ENCODE data around the gene ADCK1.
"Not testable (repeated sequence)": the region's sequence is repeated elsewhere in the genome, so short reads cannot be mapped to it uniquely, and the experiment has no call there.

ADCK1 gene, protein sequence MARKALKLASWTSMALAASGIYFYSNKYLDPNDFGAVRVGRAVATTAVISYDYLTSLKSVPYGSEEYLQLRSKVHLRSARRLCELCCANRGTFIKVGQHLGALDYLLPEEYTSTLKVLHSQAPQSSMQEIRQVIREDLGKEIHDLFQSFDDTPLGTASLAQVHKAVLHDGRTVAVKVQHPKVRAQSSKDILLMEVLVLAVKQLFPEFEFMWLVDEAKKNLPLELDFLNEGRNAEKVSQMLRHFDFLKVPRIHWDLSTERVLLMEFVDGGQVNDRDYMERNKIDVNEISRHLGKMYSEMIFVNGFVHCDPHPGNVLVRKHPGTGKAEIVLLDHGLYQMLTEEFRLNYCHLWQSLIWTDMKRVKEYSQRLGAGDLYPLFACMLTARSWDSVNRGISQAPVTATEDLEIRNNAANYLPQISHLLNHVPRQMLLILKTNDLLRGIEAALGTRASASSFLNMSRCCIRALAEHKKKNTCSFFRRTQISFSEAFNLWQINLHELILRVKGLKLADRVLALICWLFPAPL

DNA sequence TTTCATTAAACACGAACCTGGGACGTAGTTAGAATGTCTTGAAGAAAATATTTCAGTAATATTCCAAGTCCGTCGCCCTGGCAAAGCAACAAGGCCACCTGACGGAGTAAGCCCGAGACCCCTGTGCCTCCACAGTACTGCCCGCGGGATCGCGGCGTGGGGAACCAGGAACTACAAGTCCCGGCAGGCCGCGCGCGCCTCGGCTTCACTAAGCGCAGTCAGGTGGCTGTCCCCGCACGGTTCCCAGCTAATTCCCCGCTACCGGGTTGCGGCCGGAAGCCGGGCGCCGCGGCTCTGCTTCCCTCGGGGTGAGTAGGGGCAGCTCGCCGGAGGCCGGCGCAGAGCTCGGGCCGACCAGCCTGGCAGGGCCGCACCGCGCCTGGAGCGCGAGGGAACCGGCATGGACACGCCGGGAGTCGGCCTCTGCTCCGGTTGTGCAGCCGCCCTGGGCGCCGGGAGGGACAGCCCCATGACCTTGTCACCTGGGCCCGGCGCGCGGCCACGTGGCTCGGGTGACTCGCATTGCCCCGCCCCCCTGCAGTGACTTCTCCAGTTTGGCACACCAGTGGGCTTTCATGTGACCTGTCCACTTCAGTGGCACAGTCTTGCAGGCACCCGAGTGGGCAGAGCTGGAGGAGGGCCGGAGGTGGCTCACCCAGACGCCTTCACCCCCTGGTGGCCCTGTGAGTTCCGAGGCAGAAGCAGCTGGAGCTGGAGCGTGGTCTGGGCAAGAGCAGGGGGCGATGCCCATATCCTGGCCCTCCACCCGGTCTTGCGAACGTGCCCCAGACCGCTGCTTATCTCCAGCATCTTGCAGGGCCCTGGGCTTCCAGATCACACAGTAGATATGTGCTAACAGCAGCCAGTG is at the start of gene ADCK1:
Gene ADCK1, plus strand, starts transcription at position 247 of the 868 bp plus-strand sequence. CDS start 18,870 bp downstream, outside the sequence.
- peak; percentile 79 for DNase-seq

DNA sequence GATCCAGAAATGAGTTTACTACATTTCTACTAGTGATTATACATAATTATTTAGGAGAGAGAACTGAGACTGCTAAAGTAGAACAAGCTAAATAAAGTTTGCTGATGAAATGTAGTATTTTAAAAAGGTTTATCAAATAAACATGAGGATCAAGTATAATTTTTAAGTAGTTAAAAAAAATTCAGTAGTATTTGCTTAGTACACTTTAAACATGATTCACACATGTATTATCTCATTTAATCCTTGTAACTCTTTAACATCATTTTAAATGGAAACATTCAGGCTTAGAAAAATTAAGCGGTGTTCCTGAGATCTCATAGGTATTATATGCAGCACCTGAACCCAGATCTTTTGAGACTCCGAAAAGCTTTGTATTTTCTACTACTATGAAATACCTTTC is 47.6 kb upstream of the ADCK1 start:
- DNase-seq: no peak

DNA sequence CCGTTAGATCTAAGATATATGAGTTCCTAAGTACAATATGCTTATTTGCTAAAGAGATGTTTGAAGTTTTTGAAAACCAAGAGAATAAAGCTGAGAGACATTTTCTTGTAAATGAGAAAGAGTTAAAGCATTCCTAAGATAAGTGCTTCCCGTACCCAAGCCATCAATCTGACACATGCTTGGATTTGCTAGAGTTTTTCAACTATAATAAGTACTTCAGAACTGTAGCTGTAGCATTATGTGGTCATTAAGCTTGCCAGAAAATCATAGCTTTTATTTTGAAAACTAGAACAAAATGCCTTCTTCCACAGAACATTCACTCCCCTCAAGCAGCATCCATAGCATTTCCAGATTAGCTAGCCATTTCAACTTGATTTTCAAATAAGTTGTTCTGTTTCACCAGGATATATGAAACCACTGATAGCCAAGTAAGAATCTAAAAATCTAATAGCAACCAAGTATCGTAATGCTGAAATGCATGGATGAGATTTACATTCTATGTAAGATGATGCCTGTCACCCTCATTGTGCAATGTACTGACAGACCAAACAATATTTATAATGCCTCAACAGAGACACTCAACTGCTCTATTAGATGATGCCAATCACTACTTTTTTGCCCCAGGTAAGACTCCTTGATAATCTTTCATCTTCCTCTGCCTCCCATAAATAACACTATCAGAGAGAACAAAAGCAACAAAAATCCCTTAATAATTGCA is 47.0 kb upstream of the ADCK1 start:
- DNase-seq: peak; percentile 69

DNA sequence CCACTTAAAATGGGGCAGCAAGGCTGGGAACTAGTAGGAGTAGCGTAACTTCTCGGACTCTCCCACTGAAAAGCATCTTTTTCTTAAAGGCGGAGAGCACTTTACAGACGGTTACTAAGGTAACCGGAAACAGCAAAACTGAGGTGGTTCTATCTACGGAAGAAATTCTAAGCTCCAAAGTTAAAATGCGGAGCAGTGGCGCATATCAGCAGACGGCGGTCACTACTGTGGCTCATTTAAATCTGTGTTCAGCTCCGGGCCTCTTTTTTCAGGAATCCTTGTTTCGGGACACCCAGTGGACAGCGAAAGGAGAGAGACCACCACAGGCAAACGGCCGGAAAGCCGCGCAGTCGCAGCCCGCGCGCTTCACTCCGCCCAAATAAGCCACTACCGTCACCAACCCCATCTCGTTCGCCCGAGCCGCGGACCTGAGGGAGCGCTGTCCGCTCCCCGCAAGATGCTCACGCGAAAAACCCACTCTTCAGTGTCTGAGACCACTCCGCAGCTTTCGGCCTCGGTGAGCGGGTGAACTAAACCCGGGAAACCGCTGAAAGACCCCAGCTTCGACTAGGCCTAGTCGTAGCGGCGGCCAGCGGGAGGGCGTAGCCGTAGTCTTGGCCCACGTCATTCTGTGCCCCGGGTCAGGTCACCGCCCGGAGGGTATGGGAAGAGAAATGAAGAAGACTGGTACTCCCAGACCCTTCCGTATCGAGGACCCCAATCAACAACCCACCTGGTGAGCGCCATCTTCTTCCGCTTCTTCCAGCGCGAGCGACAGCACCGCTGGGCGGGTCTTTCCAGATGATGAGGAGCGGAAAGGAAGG is 39.3 kb upstream of the ADCK1 start, which contains the start of gene SNW1:
Gene SNW1, minus strand, starts transcription at position 776 of the 824 bp plus-strand sequence. Its CDS starts 29 bp downstream, at position 747.
- DNase-seq: peak; percentile 95

DNA sequence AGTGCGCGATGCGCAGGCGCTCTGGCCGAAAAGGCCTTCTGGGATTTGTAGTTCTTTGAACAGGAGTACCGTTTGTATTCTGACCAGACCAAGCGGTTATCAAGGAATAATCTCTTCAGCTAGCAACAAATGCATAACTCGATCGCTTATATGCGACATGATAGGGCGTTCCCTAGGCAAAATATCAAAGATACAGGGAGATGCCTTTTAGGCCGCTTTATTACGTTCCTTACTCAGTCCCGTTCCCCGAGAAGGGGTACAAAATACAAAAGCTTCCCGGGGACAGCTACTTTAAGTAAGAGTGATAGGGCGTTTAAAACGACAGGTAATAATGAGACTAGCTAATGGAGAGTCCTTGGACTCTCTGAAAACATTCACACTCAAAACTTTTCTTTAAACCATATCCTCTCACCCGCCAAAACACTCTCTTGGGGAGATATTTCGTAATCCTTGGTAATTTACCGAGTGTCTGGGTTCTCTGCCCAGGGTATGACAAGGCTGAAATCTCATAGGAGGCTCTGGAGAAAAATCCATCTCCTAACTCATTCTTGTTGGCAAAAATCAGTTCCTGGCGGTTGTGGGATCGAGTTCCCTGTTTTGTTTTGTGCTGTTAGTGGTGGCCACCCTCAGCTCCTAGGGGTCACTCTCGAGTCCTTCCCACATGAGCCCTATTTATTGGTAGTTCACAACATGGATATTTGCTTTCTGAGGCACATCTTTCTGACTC is 38.5 kb upstream of the ADCK1 start:
- no peak for DNase-seq

DNA sequence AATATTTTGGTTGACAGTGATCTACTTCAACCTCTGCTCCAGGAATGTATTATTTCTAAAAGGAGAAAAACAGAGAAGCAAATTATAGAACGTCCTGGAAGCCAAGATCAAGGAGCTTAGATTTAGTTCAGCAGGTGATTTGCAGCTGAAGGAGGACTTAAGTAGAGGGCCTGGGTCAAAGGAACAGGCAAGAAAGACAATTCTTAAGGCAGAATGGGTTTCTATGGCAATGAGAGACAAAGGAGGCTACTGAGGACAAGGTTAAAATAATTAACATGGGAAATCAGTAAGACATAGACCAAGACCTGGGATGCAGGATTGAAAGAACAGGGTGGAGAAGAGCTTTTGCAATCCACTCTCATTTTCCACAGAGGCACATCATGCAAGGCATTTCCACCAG is 36.6 kb upstream of the ADCK1 start:
- no peak for DNase-seq

DNA sequence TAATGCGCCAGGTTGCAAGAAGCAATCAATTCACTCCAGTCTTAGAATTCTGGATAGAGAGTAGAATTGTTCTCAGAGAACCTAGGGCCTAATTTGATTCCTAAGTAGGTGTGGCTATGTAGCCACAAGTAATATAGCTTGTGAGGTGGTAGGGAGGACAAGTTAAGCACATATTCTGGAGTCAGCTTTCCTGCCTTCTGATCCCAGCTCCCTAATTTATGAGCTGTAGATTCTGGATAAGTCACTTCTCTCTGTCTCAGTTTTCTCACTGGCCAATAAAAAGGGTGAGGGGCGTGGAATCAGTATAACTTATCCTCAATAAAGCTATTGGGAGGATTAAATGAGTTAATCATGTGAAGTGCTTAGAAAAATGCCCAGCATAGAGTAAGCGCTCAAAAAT is 35.9 kb upstream of the ADCK1 start:
- no peak for DNase-seq

DNA sequence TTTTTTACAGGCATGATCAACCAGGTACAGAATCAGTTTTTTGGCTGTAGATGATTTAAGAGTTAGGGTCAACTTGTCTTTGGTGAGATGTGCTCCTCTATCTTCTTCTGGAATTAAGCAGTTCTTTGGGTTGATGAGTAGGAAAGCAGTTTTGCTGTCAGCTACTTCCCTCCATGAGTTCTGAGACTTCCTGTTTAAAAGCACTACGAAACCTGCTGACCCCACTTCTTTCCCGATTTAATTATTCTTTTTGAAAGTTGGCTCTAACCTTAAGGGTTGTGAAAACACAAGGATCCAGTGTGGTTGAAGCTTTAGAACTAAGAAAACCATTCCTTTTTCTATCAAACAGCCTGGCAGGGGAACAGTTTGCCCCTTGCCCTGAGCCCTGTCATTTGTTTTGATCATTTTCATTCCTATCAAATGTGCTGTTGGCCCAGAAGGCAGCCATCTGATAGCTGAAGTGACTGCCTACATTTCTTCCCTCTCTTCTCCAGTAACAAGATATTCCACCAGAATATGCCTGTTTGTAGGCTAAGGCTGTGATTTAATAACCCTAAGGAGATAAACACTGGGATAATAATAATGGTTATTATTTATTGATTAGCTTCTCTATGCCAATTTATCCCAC is 31.4 kb upstream of the ADCK1 start:
- not testable (repeated sequence) for DNase-seq

DNA sequence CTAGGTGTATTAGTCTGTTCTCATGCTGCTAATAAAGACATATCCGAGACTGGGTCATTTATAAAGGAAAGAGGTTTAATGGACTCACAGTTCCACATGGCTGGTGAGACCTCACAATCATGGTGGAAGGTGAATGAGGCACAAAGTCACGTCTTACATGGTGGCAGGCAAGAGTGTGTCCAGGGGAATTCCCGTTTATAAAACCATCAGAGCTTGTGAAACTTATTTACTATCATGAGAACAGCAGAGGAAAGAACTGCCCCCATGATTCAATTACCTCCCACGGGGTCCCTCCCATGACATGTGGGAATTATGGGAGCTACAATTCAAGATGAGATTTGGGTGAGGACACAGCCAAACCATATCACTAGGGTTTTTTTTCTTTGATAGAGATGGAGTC is 25.9 kb upstream of the ADCK1 start:
- DNase-seq: not testable (repeated sequence)

DNA sequence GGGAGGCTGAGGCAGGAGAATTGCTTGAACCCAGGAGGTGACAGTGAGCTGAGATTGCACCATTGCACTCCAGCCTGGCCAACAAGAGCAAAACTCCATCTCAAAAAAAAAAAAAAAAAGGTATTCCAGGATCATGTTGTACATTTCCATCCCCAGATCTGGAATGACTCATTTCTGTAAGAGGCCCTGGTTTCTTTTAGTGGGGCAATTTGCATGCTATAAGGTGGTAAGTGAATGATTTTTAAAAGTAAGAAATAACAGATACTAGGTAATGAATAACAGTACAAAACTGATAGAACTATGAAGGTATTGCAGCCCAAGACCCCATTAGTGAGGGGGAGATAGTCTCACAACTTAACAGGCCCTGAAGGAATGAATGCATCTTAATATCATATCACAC is 17.7 kb upstream of the ADCK1 start:
- DNase-seq: no peak

DNA sequence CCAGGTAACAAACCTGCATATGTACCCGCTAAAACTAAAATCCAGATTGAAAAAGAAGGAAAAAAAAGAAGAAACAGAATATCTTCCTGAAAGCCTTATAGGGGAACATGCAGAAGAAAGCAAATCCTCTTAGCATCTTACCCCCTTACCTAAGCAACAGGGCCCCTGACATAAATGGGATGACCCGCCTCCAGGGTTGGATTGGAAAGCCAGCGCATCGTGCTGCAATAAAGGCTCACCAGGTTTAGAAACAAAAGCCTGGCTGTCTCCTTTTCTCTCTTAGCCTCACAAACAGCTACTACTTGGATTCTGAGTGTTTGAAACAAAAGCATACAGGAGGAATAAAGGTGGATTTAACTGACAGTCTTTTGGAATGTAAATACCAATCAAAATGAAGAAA is 13.8 kb upstream of the ADCK1 start:
- DNase-seq: peak; percentile 44

DNA sequence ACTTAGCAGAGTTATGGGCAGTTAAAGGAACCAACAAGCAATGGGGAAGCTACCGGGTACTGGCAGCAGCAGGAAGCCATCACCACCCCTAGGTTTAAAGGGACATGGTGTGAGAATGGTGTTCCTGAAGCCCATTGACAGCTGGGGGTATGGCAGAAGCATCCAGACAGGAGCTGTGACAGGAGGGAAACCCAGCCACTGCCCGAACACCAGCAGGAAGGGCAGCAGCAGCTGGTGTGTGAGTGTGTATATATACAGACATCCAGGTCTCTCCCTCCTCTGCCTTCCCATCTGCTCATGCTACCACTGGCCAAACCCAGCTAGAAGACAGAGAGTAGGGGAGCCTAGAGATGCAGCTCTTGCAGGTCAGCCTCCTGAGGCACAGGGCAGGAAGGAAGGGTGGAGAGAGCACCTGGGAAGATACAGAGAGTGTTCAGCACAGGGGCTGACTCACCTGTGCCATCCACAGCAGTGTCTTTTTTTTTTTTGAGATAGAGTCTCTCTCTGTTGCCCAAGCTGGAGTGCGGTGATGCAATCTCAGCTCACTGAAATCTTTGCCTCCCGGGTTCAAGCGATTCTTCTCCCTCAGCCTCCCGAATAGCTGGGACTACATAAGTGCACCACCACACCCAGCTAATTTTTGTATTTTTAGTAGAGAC is 9.2 kb upstream of the ADCK1 start:
- no peak for DNase-seq

DNA sequence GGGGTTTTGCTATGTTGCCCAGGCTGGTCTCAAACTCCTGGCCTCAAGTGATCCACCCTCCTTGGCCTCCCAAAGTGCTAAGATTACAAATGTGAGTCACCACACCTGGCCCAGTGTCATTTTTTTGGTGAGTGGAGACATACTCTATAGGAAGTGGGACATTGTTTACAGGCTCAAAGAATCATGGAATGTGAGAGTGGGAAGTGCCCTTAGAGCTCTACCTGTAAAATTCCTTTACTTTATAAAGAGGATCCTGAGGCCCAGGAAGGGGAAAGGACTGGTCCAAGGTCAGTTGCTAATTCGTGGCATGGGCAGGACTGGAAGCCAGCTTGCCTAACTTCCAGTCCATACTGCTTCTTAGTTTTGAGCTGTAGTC is 8.7 kb upstream of the ADCK1 start:
- no peak for DNase-seq

DNA sequence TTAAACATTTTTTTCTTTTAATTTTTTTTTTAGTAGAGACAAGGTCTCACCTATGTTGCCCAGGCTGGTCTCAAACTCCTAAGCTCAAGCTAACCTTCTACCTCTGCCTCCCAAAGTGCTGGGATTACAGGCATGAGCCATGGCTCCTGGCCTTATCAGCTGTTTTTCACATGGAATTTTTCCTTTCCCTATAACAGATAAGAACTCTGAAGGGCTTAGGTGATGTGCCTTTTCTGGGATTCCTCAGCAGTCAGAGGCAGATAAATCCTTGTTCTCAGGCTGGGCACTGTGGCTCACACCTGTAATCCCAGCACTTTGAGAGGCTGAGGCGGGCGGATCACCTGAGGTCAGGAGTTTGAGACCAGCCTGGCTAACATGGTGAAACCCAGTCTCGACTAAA is 6.7 kb upstream of the ADCK1 start:
- not testable (repeated sequence) for DNase-seq

DNA sequence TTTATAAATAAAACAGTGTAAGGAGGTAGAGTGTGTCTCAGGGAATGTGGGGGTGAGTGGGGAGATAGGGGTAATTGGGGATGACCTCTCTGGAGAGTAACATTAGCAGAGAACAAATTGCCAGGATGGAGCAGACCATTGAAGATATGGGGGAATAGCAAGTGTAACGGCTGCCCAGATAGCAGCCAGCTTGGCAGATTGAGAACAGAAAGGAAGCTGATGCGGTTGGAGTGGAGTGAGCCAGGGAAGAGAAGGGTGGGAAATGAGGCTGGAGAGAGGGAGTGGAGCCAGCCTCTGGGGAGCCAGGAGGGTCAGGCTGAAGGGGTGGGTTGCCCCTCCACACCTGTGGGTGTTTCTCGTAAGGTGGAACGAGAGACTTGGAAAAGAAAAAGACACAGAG is 5.6 kb upstream of the ADCK1 start:
- DNase-seq: no peak

DNA sequence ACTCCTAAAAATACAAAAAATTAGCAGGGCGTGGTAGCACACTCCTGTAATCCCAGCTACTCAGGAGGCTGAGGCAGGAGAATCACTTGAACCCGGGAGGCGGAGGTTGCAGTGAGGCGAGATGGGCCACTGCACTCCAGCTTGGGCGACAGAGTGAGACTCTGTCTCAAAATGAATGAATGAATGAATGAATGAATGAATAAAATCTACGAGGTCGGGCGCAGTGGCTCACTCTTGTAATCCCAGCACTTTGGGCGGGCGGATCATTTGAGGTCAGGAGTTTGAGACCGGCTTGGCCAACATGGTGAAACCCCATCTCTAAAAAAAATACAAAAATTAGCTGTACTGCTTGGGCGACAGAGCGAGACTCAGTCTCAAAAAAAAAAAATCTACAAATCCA is 453 bp upstream of the ADCK1 start:
- DNase-seq: not testable (repeated sequence)

DNA sequence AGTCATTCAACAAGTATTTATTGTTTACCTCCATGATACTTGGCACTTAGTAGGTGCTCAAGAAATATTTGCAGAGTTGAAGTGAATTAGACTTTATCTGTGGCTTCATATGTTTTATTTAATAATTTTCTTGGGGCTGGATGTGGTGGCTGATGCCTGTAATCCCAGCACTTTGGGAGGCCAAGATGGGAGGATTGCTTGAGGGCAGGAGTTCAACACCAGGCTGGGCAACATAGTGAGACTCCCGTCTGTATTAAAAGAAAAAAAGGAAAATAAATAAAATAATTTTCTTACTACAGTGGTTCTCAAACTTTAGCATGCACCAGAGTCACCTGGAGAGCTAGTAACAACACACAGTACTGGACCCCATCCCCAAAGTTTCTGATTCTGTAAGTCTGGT is 905 bp downstream of the ADCK1 start:
- DNase-seq: no peak

DNA sequence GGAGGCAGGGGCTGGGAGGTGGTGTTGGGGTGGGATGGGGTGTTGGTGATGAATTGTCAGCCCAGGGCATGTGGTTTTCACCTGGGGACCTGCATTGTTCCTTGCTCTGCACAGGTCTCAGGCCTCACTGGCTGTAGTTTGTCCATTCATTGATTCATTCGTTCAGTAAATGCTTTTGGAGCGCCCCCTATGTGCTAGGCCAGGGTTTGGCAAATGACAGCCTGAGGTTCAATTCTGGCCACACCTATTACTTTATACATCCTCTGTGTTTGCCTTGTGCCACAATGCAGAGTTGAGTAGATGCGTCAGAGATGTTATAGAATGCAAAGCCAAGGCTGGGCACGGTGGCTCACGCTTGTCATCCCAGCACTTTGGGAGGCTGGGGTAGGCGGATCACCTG is 4.7 kb downstream of the ADCK1 start:
- DNase-seq: no peak

DNA sequence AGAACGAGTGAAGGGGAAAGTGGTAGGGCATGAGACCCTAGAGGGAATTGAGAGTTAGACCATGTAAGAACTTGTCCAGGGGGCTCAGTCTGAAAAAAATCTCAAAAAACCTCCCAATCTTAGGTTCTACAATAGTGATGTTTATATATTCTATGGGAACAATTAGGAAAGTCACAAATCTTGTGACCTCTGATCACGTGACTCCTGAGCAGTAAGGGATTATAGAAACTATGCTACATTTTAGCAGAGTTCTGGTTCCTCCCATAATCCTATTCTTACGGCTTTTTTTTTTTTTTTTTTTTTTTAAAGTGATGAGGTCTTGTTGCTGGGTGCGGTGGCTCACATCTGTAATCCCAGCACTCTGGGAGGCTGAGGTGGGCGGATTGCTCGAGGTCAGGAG is 5.8 kb downstream of the ADCK1 start:
- DNase-seq: no peak

DNA sequence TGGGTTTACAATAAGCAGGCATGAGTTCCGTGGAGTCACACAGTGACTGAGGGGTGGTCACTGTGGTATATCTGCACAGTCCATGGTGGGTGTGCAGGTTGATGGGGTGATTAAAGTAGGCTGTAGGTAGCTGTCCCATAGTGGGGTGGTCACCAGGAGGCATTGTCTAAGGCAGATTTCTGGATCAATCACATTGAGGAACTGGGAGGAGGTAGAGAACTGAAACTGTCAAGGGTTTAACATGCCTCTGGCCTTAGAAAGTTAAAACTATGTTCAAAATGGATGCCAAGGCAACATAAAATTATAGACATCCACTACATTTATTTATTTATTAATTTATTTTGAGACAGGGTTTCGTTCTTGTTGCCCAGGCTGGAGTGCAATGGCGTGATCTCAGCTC is 8.3 kb downstream of the ADCK1 start:
- DNase-seq: no peak
